ENCODE data around the gene PIK3R4. TPM values are rescaled to one million over a fixed set of nuclear protein-coding genes. Genes with fewer than 3 reads are reported as not detected.
A peak's percentile ranks its signal among the peaks of the same experiment; 100 is the strongest.

Gene PIK3R4
- polyA plus RNA-seq (2014; cell fraction: cytosol; rRNA removed), result 28.2 and 35.3 TPM in 2 replicates
- polyA plus RNA-seq (2014; cell fraction: nucleus; rRNA removed), result 18.5 and 22.5 TPM in 2 replicates

- DNase-seq (ENCODE audit: low spot score), result peak; percentile 99
Observed at GRCh38 chr3:130746246-130747039, at the start of gene PIK3R4. TSS of gene PIK3R4 (minus strand) at chr3:130746829. CDS start at chr3:130745218, 1,611 bp downstream.

- DNase-seq (ENCODE audit: low spot score), result no peak
Observed at GRCh38 chr3:130795396-130795795, 48.8 kb upstream of the PIK3R4 start.

- DNase-seq (ENCODE audit: low spot score), result no peak
Observed at GRCh38 chr3:130792246-130792645, 45.6 kb upstream of the PIK3R4 start.

GRCh38 chr3:130789782-130790322 is 43.2 kb upstream of the PIK3R4 start:
- no peak for DNase-seq (ENCODE audit: low spot score)

- peak; percentile 30 for DNase-seq (ENCODE audit: low spot score)
Observed at GRCh38 chr3:130787422-130788068, 40.9 kb upstream of the PIK3R4 start.

- DNase-seq (ENCODE audit: low spot score), result no peak
Observed at GRCh38 chr3:130786306-130786705, 39.7 kb upstream of the PIK3R4 start.

GRCh38 chr3:130783629-130784028 is 37.0 kb upstream of the PIK3R4 start:
- DNase-seq (ENCODE audit: low spot score), result no peak

- no peak for DNase-seq (ENCODE audit: low spot score)
Observed at GRCh38 chr3:130779486-130779885, 32.9 kb upstream of the PIK3R4 start.

GRCh38 chr3:130779031-130779430 is 32.4 kb upstream of the PIK3R4 start:
- no peak for DNase-seq (ENCODE audit: low spot score)

GRCh38 chr3:130773366-130773765 is 26.7 kb upstream of the PIK3R4 start:
- no peak for DNase-seq (ENCODE audit: low spot score)

- no peak for DNase-seq (ENCODE audit: low spot score)
Observed at GRCh38 chr3:130772129-130772528, 25.5 kb upstream of the PIK3R4 start.

GRCh38 chr3:130770644-130771043 is 24.0 kb upstream of the PIK3R4 start:
- DNase-seq (ENCODE audit: low spot score), result no peak

- DNase-seq (ENCODE audit: low spot score), result no peak
Observed at GRCh38 chr3:130761730-130762311, 15.2 kb upstream of the PIK3R4 start.

- DNase-seq (ENCODE audit: low spot score), result no peak
Observed at GRCh38 chr3:130760922-130761321, 14.3 kb upstream of the PIK3R4 start.

- DNase-seq (ENCODE audit: low spot score), result peak; percentile 46
Observed at GRCh38 chr3:130759692-130760338, 13.2 kb upstream of the PIK3R4 start.

- DNase-seq (ENCODE audit: low spot score), result peak; percentile 19
Observed at GRCh38 chr3:130758624-130759369, 12.2 kb upstream of the PIK3R4 start.

GRCh38 chr3:130757611-130758150 is 11.1 kb upstream of the PIK3R4 start:
- DNase-seq (ENCODE audit: low spot score), result no peak

GRCh38 chr3:130755666-130756065 is 9.0 kb upstream of the PIK3R4 start:
- DNase-seq (ENCODE audit: low spot score), result no peak

- DNase-seq (ENCODE audit: low spot score), result no peak
Observed at GRCh38 chr3:130748981-130749380, 2.4 kb upstream of the PIK3R4 start.

- DNase-seq (ENCODE audit: low spot score), result no peak
Observed at GRCh38 chr3:130748467-130748861, 1.8 kb upstream of the PIK3R4 start.

GRCh38 chr3:130743354-130743753 is 3.3 kb downstream of the PIK3R4 start:
- no peak for DNase-seq (ENCODE audit: low spot score)

All from SK-N-DZ (cell line).